Calu3 (cell line): ENCODE measurements around the gene DIS3L. TPM values are rescaled to one million over a fixed set of nuclear protein-coding genes. Genes with fewer than 3 reads are reported as not detected.

ENCODE experiments used
- BruUV-seq: library from RNA; stranded (reverse); fragments of 400-500 nt; replicated peaks from 2 replicates; lab custom pipeline; 2021; lab: Mats Ljungman, UMichigan
- CTCF ChIA-PET: fragments of 300-600 bp; sonication (Branson Sonifier 250); formaldehyde crosslinking; loops from one replicate; lab custom pipeline; 2022; ENCODE audit warnings: antibody characterized with exemption; lab: Charles Lee
- DNase-seq: peaks from one replicate; pipeline ENCODE4 v3.0.0; 2022
- H3K27ac Mint-ChIP-seq: one replicate; pipeline ENCODE4 v1.8.0; 2022; ENCODE audit warnings: mixed read lengths; ENCODE audit not compliant: unreplicated experiment
- H3K27me3 Mint-ChIP-seq: one replicate; pipeline ENCODE4 v1.8.0; 2022; ENCODE audit warnings: mixed read lengths; ENCODE audit not compliant: unreplicated experiment
- H3K36me3 Mint-ChIP-seq: one replicate; pipeline ENCODE4 v1.8.0; 2022; ENCODE audit warnings: mild to moderate bottlenecking, moderate library complexity, mixed read lengths; ENCODE audit not compliant: insufficient read depth, unreplicated experiment
- H3K4me1 Mint-ChIP-seq: one replicate; pipeline ENCODE4 v1.8.0; 2022; ENCODE audit warnings: mild to moderate bottlenecking, low read depth, mixed read lengths; ENCODE audit not compliant: unreplicated experiment
- H3K4me3 Mint-ChIP-seq: one replicate; pipeline ENCODE4 v1.8.0; 2022; ENCODE audit warnings: mild to moderate bottlenecking, low read depth, moderate library complexity, mixed read lengths; ENCODE audit not compliant: unreplicated experiment
- H3K9me3 Mint-ChIP-seq: one replicate; pipeline ENCODE4 v1.8.0; 2022; ENCODE audit warnings: low read depth, mixed read lengths; ENCODE audit not compliant: unreplicated experiment
- intact Hi-C: fragments of 100-400 bp; cut with micrococcal nuclease; formaldehyde crosslinking; loops from one replicate; pipeline ENCODE4 v1.10.0; 2022; ENCODE audit not compliant: unreplicated experiment
- total RNA-seq: library from RNA; stranded (reverse); gene quantifications from 2 replicates; pipeline ENCODE4 v1.2.3, GENCODE V29; 2022
- TF ChIP-seq, protein P1 (sequence below): fragments of 200-600 bp; IDR thresholded peaks from one replicate; pipeline ENCODE4 v1.8.0; 2022; ENCODE audit warnings: antibody characterized with exemption; ENCODE audit not compliant: unreplicated experiment

DIS3L gene
- total RNA-seq, 1 experiment from 2014 or later: 24.6 TPM

- peaks cover 10% of the 10 kb centered on the region for H3K36me3 Mint-ChIP-seq
- H3K27me3 Mint-ChIP-seq: no peaks in the 10 kb centered on the region
- CTCF ChIA-PET: interaction anchor here (0.6 to 1.2 kb wide), 2 partner anchors 36 to 234 kb away, joined by 3 to 4 read pairs; no protein-coding TSS in a partner anchor
- DNase-seq: no peak
- intact Hi-C loops: loop anchor here (5.0 to 10.0 kb wide), 2 partner anchors 306 to 383 kb away; no protein-coding TSS in a partner anchor
- peaks cover 19% of the 10 kb centered on the region for H3K4me1 Mint-ChIP-seq
- TF ChIP-seq, protein P1, sequence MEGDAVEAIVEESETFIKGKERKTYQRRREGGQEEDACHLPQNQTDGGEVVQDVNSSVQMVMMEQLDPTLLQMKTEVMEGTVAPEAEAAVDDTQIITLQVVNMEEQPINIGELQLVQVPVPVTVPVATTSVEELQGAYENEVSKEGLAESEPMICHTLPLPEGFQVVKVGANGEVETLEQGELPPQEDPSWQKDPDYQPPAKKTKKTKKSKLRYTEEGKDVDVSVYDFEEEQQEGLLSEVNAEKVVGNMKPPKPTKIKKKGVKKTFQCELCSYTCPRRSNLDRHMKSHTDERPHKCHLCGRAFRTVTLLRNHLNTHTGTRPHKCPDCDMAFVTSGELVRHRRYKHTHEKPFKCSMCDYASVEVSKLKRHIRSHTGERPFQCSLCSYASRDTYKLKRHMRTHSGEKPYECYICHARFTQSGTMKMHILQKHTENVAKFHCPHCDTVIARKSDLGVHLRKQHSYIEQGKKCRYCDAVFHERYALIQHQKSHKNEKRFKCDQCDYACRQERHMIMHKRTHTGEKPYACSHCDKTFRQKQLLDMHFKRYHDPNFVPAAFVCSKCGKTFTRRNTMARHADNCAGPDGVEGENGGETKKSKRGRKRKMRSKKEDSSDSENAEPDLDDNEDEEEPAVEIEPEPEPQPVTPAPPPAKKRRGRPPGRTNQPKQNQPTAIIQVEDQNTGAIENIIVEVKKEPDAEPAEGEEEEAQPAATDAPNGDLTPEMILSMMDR: no peak
- no peaks in the 10 kb centered on the region for H3K9me3 Mint-ChIP-seq
- no peak overlapping the region for H3K27ac Mint-ChIP-seq
- H3K4me3 Mint-ChIP-seq: no peak overlapping the region
- no TSS peak for BruUV-seq
Measured at GRCh38 chr15:66288093-66288492, 5.3 kb upstream of the DIS3L start.

GRCh38 chr15:66288551-66289185 is 4.7 kb upstream of the DIS3L start:
- peaks cover 14% of the 10 kb centered on the region for H3K36me3 Mint-ChIP-seq
- H3K9me3 Mint-ChIP-seq: no peaks in the 10 kb centered on the region
- no TSS peak for BruUV-seq
- no peaks in the 10 kb centered on the region for H3K27me3 Mint-ChIP-seq
- no peak for DNase-seq
- intact Hi-C loops: loop anchor here (5.0 to 10.0 kb wide), 2 partner anchors 306 to 384 kb away; no protein-coding TSS in a partner anchor
- TF ChIP-seq, protein P1: no peak
- CTCF ChIA-PET: interaction anchor here (0.6 to 1.2 kb wide), 2 partner anchors 36 to 235 kb away, joined by 3 to 4 read pairs; no protein-coding TSS in a partner anchor
- peaks cover 19% of the 10 kb centered on the region for H3K4me1 Mint-ChIP-seq
- H3K27ac Mint-ChIP-seq: no peak overlapping the region
- no peak overlapping the region for H3K4me3 Mint-ChIP-seq

GRCh38 chr15:66290007-66290406 is 3.4 kb upstream of the DIS3L start:
- Mint-ChIP-seq H3K36me3 (peaks cover 27% of the 10 kb centered on the region), H3K4me3 (no peak overlapping the region), H3K9me3 (no peaks in the 10 kb centered on the region), H3K4me1 (peaks cover 26% of the 10 kb centered on the region), H3K27me3 (no peaks in the 10 kb centered on the region), H3K27ac (no peak overlapping the region)
- TF ChIP-seq, protein P1: no peak
- CTCF ChIA-PET: no interaction called here
- BruUV-seq: no TSS peak
- intact Hi-C loops: no loop called here
- DNase-seq: no peak

DNA sequence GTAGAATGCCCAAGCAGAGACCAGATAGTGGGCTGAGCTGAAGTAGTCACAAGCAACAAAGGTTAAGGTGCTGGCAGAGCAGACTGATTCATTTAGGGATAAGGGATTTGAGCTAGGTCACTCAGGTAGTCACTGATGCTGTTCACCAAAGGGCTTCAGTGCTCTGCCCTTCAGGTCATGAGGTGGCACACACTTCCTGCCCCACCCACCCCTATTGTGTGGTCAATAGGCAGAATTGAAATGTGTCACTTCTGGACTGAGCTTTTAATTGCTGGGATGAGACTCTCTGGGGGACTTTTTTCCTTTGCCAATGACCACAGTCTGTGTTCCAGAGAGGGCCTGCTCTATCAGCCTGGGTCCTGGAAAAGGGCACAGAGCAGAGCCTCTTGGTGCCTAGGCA is 2.9 kb upstream of the DIS3L start:
- Mint-ChIP-seq H3K9me3 (no peaks in the 10 kb centered on the region), H3K4me1 (peaks cover 28% of the 10 kb centered on the region), H3K36me3 (peaks cover 27% of the 10 kb centered on the region), H3K27me3 (no peaks in the 10 kb centered on the region), H3K27ac (no peak overlapping the region), H3K4me3 (no peak overlapping the region)
- CTCF ChIA-PET: no interaction called here
- intact Hi-C loops: no loop called here
- no TSS peak for BruUV-seq
- TF ChIP-seq, protein P1: no peak
- DNase-seq: no peak
